Skeletal muscle satellite cell (primary cell): ENCODE measurements around the gene APOBEC3G. TPM values are rescaled to one million over a fixed set of nuclear protein-coding genes. Genes with fewer than 3 reads are reported as not detected.
"Not testable (repeated sequence)": the region's sequence is repeated elsewhere in the genome, so short reads cannot be mapped to it uniquely, and the experiment has no call there.

Experiments used
- H3K27me3 ChIP-seq: 2 replicates; pipeline ENCODE4 v1.7.0; 2013; ENCODE audit warnings: low read length; ENCODE audit not compliant: control insufficient read depth, insufficient read depth
- H3K36me3 ChIP-seq: 2 replicates; pipeline ENCODE4 v1.7.0; 2013; ENCODE audit warnings: mild to moderate bottlenecking, control low read depth, low read length; ENCODE audit not compliant: insufficient read depth
- H3K4me1 ChIP-seq: 2 replicates; pipeline ENCODE4 v1.7.0; 2013; ENCODE audit warnings: low read length; ENCODE audit not compliant: control insufficient read depth, insufficient read depth
- H3K4me2 ChIP-seq: 2 replicates; pipeline ENCODE4 v1.7.0; 2013; ENCODE audit warnings: mild to moderate bottlenecking, low read length
- H3K4me3 ChIP-seq: 2 replicates; pipeline ENCODE4 v1.7.0; 2013; ENCODE audit warnings: low read length
- H3K9ac ChIP-seq: 2 replicates; pipeline ENCODE4 v1.7.0; 2013; ENCODE audit warnings: mild to moderate bottlenecking, low read depth, low read length, moderate library complexity
- H3K9me3 ChIP-seq: replicated peaks from 2 replicates; pipeline ENCODE4 v1.7.0; 2013; ENCODE audit warnings: mild to moderate bottlenecking, control low read depth, low read length
- total RNA-seq: library from RNA; depleted of rRNA; stranded (reverse); fragments of >200 nt; gene quantifications from 2 replicates; pipeline ENCODE4 v1.2.3, GENCODE V29; 2012; rRNA removed

The APOBEC3G gene
- 7.0 and 16.2 TPM in 2 replicates for total RNA-seq

- not testable (repeated sequence) for H3K36me3 ChIP-seq, H3K4me1 ChIP-seq, H3K27me3 ChIP-seq, H3K9me3 ChIP-seq
- Histone ChIP-seq H3K9ac (peak within 1 kb of the TSS; percentile 66), H3K4me3 (peak within 1 kb of the TSS; percentile 67), H3K4me2 (peak within 1 kb of the TSS; percentile 70)
Measured at GRCh38 chr22:39077026-39077840, at the start of gene APOBEC3G. TSS of gene APOBEC3G (plus strand) at chr22:39077275. CDS start at chr22:39077362, 87 bp downstream.

GRCh38 chr22:39027717-39028116 lies 49.4 kb upstream of the APOBEC3G start:
- Histone ChIP-seq H3K9ac (no peak overlapping the region), H3K9me3 (no peaks in the 10 kb centered on the region), H3K4me2 (no peak overlapping the region), H3K36me3 (no peaks in the 10 kb centered on the region), H3K4me3 (no peak overlapping the region), H3K4me1 (no peaks in the 10 kb centered on the region), H3K27me3 (no peaks in the 10 kb centered on the region)

- no peaks in the 10 kb centered on the region for H3K36me3 ChIP-seq
- H3K4me2 ChIP-seq, result no peak overlapping the region
- no peak overlapping the region for H3K4me3 ChIP-seq
- H3K9ac ChIP-seq, result no peak overlapping the region
- no peaks in the 10 kb centered on the region for H3K9me3 ChIP-seq
- H3K4me1 ChIP-seq, result no peaks in the 10 kb centered on the region
- H3K27me3 ChIP-seq, result no peaks in the 10 kb centered on the region
Measured at GRCh38 chr22:39028281-39028680, 48.8 kb upstream of the APOBEC3G start.

- Histone ChIP-seq H3K4me1 (no peaks in the 10 kb centered on the region), H3K9me3 (no peaks in the 10 kb centered on the region), H3K4me2 (no peak overlapping the region), H3K27me3 (no peaks in the 10 kb centered on the region), H3K4me3 (no peak overlapping the region), H3K9ac (no peak overlapping the region), H3K36me3 (no peaks in the 10 kb centered on the region)
Measured at GRCh38 chr22:39029227-39029626, 47.8 kb upstream of the APOBEC3G start.

- H3K9ac ChIP-seq, result no peak overlapping the region
Measured at GRCh38 chr22:39030705-39031104, 46.4 kb upstream of the APOBEC3G start.

GRCh38 chr22:39031434-39032295 lies 45.4 kb upstream of the APOBEC3G start:
- H3K36me3 ChIP-seq, H3K9me3 ChIP-seq, H3K4me3 ChIP-seq, H3K4me1 ChIP-seq, H3K9ac ChIP-seq, H3K4me2 ChIP-seq, H3K27me3 ChIP-seq: not testable (repeated sequence)

More at GRCh38 chr22:39030705-39031104, 46.4 kb upstream of the APOBEC3G start:
- Histone ChIP-seq H3K4me3 (no peak overlapping the region), H3K4me1 (no peaks in the 10 kb centered on the region), H3K36me3 (no peaks in the 10 kb centered on the region), H3K4me2 (no peak overlapping the region), H3K27me3 (no peaks in the 10 kb centered on the region), H3K9me3 (no peaks in the 10 kb centered on the region)

- not testable (repeated sequence) for H3K36me3 ChIP-seq, H3K4me2 ChIP-seq, H3K9ac ChIP-seq, H3K27me3 ChIP-seq, H3K4me1 ChIP-seq, H3K9me3 ChIP-seq, H3K4me3 ChIP-seq
Measured at GRCh38 chr22:39037071-39037470, 40.0 kb upstream of the APOBEC3G start.

GRCh38 chr22:39039306-39040126 lies 37.6 kb upstream of the APOBEC3G start:
- H3K4me1 ChIP-seq, result peaks cover 6% of the 10 kb centered on the region
- no peak overlapping the region for H3K4me3 ChIP-seq

GRCh38 chr22:39040155-39040537 lies 36.9 kb upstream of the APOBEC3G start:
- H3K4me2 ChIP-seq, result peak overlapping the region; percentile 88
- H3K27me3 ChIP-seq, result not testable (repeated sequence)

More at GRCh38 chr22:39039306-39040126, 37.6 kb upstream of the APOBEC3G start:
- no peaks in the 10 kb centered on the region for H3K9me3 ChIP-seq
- H3K4me2 ChIP-seq, result peak overlapping the region; percentile 88
- H3K27me3 ChIP-seq, result no peaks in the 10 kb centered on the region
- no peak overlapping the region for H3K9ac ChIP-seq
- no peaks in the 10 kb centered on the region for H3K36me3 ChIP-seq

GRCh38 chr22:39040538-39041296 lies 36.4 kb upstream of the APOBEC3G start, which contains the start of gene APOBEC3F:
TSS of gene APOBEC3F (plus strand) at chr22:39040864. CDS start at chr22:39040961, 97 bp downstream.
- H3K4me1 ChIP-seq, H3K36me3 ChIP-seq, H3K27me3 ChIP-seq, H3K9me3 ChIP-seq: not testable (repeated sequence)
- peak within 1 kb of the TSS; percentile 88 for H3K4me2 ChIP-seq
- peak within 1 kb of the TSS; percentile 74 for H3K4me3 ChIP-seq
- H3K9ac ChIP-seq, result peak within 1 kb of the TSS; percentile 71

More at GRCh38 chr22:39040155-39040537, 36.9 kb upstream of the APOBEC3G start:
- not testable (repeated sequence) for H3K9me3 ChIP-seq, H3K9ac ChIP-seq, H3K36me3 ChIP-seq, H3K4me1 ChIP-seq
- H3K4me3 ChIP-seq, result peak overlapping the region; percentile 74
